Measurements from ENCODE around the gene DYNLT2B. TPM values are rescaled to one million over a fixed set of nuclear protein-coding genes. Genes with fewer than 3 reads are reported as not detected.
A peak's percentile ranks its signal among the peaks of the same experiment; 100 is the strongest.

The DYNLT2B gene
- total and polyA plus RNA-seq, 2 donors (not counting 3 experiments of a cell fraction or from before 2014, with no cell fraction given) = 9.2 to 13.9 TPM

DNA sequence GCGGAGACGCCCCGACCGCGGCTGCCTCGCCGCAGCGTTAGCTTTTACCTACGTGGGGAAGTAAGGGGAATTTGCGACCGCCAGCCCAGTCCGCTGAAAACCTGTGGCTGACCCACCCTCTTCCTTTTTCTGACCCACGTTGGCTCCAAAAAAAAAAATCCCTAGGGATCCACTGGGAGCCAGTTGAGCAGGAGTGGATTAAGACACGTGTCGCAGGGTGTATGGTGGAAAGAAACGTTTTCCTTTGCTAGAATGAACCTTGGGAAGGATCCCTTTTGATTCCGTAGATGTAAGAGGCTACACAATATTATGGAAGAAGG lies 29.9 kb downstream of the DYNLT2B start:
- ChIA-PET CTCF (interaction anchor here (0.6 kb wide), 1 partner anchor 430 kb away, joined by 3 read pairs; no protein-coding TSS in a partner anchor), POLR2A (interaction anchor here (0.7 kb wide), 1 partner anchor 146 kb away, joined by 3 read pairs; no protein-coding TSS in a partner anchor)
- H3K9me1 ChIP-seq (replicated peaks; ENCODE audit: control insufficient read depth, extremely low read depth, insufficient read depth, low read length) = no peaks in the 10 kb centered on the region
- FAIRE-seq (no peak), DNase-seq (ENCODE audit: low read depth, low spot score) (no peak)
- H3K36me3 ChIP-seq (ENCODE audit: control insufficient read depth in 2 of 2, extremely low read depth in 1 of 2, insufficient read depth in 2 of 2, low read length in 2 of 2) = no peaks in the 10 kb centered on the region
- H3K9ac ChIP-seq (replicated peaks; ENCODE audit: extremely low read depth, insufficient read depth, low read length) = peak overlapping the region; percentile 33
- TF ChIP-seq MYC (IDR thresholded peaks at IDR 0.05; ENCODE audit: low read depth, low read length) (no peak), EZH2 (IDR thresholded peaks at IDR 0.05; ENCODE audit: borderline replicate concordance, low read depth, low read length, severe bottlenecking) (no peak), POLR2AphosphoS5 (IDR thresholded peaks at IDR 0.05; ENCODE audit: insufficient read depth, low read depth, low read length) (no peak), JUN (IDR thresholded peaks at IDR 0.05; ENCODE audit: borderline replicate concordance, insufficient read depth, insufficient read length, low read depth) (no peak), FOS (IDR thresholded peaks at IDR 0.05; ENCODE audit: borderline replicate concordance, insufficient read depth, low read length) (no peak), POLR2A (IDR thresholded peaks at IDR 0.05; ENCODE audit: low read depth, low read length) (no peak), GATA2 (IDR thresholded peaks at IDR 0.05; ENCODE audit: insufficient read depth, insufficient read length, low read depth, low read length) (no peak)
- TF ChIP-seq, protein P1, sequence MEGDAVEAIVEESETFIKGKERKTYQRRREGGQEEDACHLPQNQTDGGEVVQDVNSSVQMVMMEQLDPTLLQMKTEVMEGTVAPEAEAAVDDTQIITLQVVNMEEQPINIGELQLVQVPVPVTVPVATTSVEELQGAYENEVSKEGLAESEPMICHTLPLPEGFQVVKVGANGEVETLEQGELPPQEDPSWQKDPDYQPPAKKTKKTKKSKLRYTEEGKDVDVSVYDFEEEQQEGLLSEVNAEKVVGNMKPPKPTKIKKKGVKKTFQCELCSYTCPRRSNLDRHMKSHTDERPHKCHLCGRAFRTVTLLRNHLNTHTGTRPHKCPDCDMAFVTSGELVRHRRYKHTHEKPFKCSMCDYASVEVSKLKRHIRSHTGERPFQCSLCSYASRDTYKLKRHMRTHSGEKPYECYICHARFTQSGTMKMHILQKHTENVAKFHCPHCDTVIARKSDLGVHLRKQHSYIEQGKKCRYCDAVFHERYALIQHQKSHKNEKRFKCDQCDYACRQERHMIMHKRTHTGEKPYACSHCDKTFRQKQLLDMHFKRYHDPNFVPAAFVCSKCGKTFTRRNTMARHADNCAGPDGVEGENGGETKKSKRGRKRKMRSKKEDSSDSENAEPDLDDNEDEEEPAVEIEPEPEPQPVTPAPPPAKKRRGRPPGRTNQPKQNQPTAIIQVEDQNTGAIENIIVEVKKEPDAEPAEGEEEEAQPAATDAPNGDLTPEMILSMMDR (IDR thresholded peaks at IDR 0.05; ENCODE audit: extremely low read depth in 1 of 2, insufficient read depth in 1 of 2, low read depth in 1 of 2, low read length in 2 of 2) = no peak
- TF ChIP-seq, protein P2, sequence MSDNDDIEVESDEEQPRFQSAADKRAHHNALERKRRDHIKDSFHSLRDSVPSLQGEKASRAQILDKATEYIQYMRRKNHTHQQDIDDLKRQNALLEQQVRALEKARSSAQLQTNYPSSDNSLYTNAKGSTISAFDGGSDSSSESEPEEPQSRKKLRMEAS (IDR thresholded peaks at IDR 0.05; ENCODE audit: insufficient read depth, insufficient read length) = no peak
- intact Hi-C loops (cut with micrococcal nuclease) (no loop called here), dilution Hi-C loops (cut with MboI; ENCODE audit: extremely low pct_ligation_motif_present, low sequenced_read_pairs) (no loop called here)
- H3K4me1 ChIP-seq (ENCODE audit: control insufficient read depth, extremely low read depth, insufficient read depth, low read length) = peaks cover 11% of the 10 kb centered on the region
- H3K4me2 ChIP-seq (ENCODE audit: insufficient read depth, low read length) = peak overlapping the region; percentile 74
- H3K9me3 ChIP-seq (replicated peaks; ENCODE audit: control insufficient read depth, insufficient read depth, low read length) = no peaks in the 10 kb centered on the region
- peak overlapping the region; percentile 17 for H2AFZ ChIP-seq (ENCODE audit: low read depth, low read length)
- H3K27ac ChIP-seq (ENCODE audit: insufficient read depth, low read depth, low read length) = peak overlapping the region; percentile 43
- no peaks in the 10 kb centered on the region for H4K20me1 ChIP-seq (replicated peaks; ENCODE audit: control insufficient read depth, extremely low read depth, insufficient read depth, low read length)
- no peaks in the 10 kb centered on the region for H3K27me3 ChIP-seq (ENCODE audit: control insufficient read depth in 2 of 2, insufficient read depth in 2 of 2, low read length in 2 of 2)
- peaks cover 39% of the 10 kb centered on the region for H3K79me2 ChIP-seq (ENCODE audit: control insufficient read depth, insufficient read depth, low read length)
- BruUV-seq (replicated peaks) = TSS peak; percentile 89
- peak overlapping the region; percentile 27 to 96 (median 75) for H3K4me3 ChIP-seq (replicated peaks in 1 of 3; ENCODE audit: insufficient read depth in 1 of 3, low read depth in 1 of 3, low read length in 3 of 3)
